ENCODE measurements around the gene WASF1.
"Not testable (repeated sequence)": the region's sequence is repeated elsewhere in the genome, so short reads cannot be mapped to it uniquely, and the experiment has no call there.

The WASF1 gene

GRCh38 chr6:110170081-110170480, 9.4 kb downstream of the WASF1 start:
- no peak for DNase-seq

GRCh38 chr6:110158479-110158878, 21.0 kb downstream of the WASF1 start:
- no peak for DNase-seq

GRCh38 chr6:110147870-110148269, 31.6 kb downstream of the WASF1 start:
- DNase-seq = no peak

GRCh38 chr6:110140650-110141049, 38.8 kb downstream of the WASF1 start:
- no peak for DNase-seq

GRCh38 chr6:110139052-110139451, 40.4 kb downstream of the WASF1 start:
- no peak for DNase-seq

GRCh38 chr6:110137924-110138887, 41.3 kb downstream of the WASF1 start:
- DNase-seq = no peak

- DNase-seq = no peak
Measured at GRCh38 chr6:110130362-110130761, 49.1 kb downstream of the WASF1 start.

GRCh38 chr6:110128418-110128817, 51.1 kb downstream of the WASF1 start:
- DNase-seq = no peak

GRCh38 chr6:110125361-110125760, 54.1 kb downstream of the WASF1 start:
- no peak for DNase-seq

- DNase-seq = not testable (repeated sequence)
Measured at GRCh38 chr6:110121655-110122054, 57.8 kb downstream of the WASF1 start.

GRCh38 chr6:110116258-110116657, 63.2 kb downstream of the WASF1 start:
- DNase-seq = no peak

GRCh38 chr6:110114004-110114403, 65.5 kb downstream of the WASF1 start:
- no peak for DNase-seq

GRCh38 chr6:110105296-110105695, 74.2 kb downstream of the WASF1 start:
- DNase-seq = no peak

- DNase-seq = no peak
Measured at GRCh38 chr6:110103260-110103659, 76.2 kb downstream of the WASF1 start.

- DNase-seq = no peak
Measured at GRCh38 chr6:110102411-110102810, 77.1 kb downstream of the WASF1 start.

GRCh38 chr6:110101885-110102284, 77.6 kb downstream of the WASF1 start:
- no peak for DNase-seq

- DNase-seq = no peak
Measured at GRCh38 chr6:110098511-110099116, 80.9 kb downstream of the WASF1 start.

GRCh38 chr6:110097443-110097842, 82.0 kb downstream of the WASF1 start:
- no peak for DNase-seq

- DNase-seq = no peak
Measured at GRCh38 chr6:110095935-110096334, 83.5 kb downstream of the WASF1 start.

GRCh38 chr6:110095101-110095500, 84.4 kb downstream of the WASF1 start:
- DNase-seq = no peak

- no peak for DNase-seq
Measured at GRCh38 chr6:110093981-110094380, 85.5 kb downstream of the WASF1 start.

- no peak for DNase-seq
Measured at GRCh38 chr6:110090876-110091275, 88.6 kb downstream of the WASF1 start.

GRCh38 chr6:110089323-110089722, 90.1 kb downstream of the WASF1 start:
- no peak for DNase-seq

- no peak for DNase-seq
Measured at GRCh38 chr6:110085285-110085684, 94.2 kb downstream of the WASF1 start.
